NAMALWA (cell line): Measurements from ENCODE around the gene TSPYL6.

Experiments used
- DNase-seq: peaks from one replicate; pipeline ENCODE4 v3.0.0-alpha.2; 2015; ENCODE audit warnings: low spot score

Gene TSPYL6

GRCh38 chr2:54255230-54256090, 569 bp downstream of the TSPYL6 start:
- no peak for DNase-seq

- DNase-seq, result no peak
Observed at GRCh38 chr2:54254180-54254579, 1.8 kb downstream of the TSPYL6 start.

- DNase-seq, result no peak
Observed at GRCh38 chr2:54249629-54250028, 6.4 kb downstream of the TSPYL6 start.

GRCh38 chr2:54247115-54247514, 8.9 kb downstream of the TSPYL6 start:
- no peak for DNase-seq

GRCh38 chr2:54240515-54241469, 15.2 kb downstream of the TSPYL6 start:
- no peak for DNase-seq

- no peak for DNase-seq
Observed at GRCh38 chr2:54239427-54239826, 16.6 kb downstream of the TSPYL6 start.

- DNase-seq, result no peak
Observed at GRCh38 chr2:54237428-54237827, 18.6 kb downstream of the TSPYL6 start.

GRCh38 chr2:54233832-54234649, 22.0 kb downstream of the TSPYL6 start:
- no peak for DNase-seq

GRCh38 chr2:54228945-54229344, 27.1 kb downstream of the TSPYL6 start:
- no peak for DNase-seq

GRCh38 chr2:54227798-54228197, 28.2 kb downstream of the TSPYL6 start:
- no peak for DNase-seq

- DNase-seq, result no peak
Observed at GRCh38 chr2:54226260-54226659, 29.8 kb downstream of the TSPYL6 start.

- DNase-seq, result no peak
Observed at GRCh38 chr2:54224997-54225396, 31.0 kb downstream of the TSPYL6 start.

GRCh38 chr2:54213082-54213481, 42.9 kb downstream of the TSPYL6 start:
- no peak for DNase-seq

- no peak for DNase-seq
Observed at GRCh38 chr2:54212456-54212855, 43.6 kb downstream of the TSPYL6 start.

- DNase-seq, result no peak
Observed at GRCh38 chr2:54209379-54209778, 46.6 kb downstream of the TSPYL6 start.

- no peak for DNase-seq
Observed at GRCh38 chr2:54208364-54209240, 47.4 kb downstream of the TSPYL6 start.

GRCh38 chr2:54207666-54208195, 48.3 kb downstream of the TSPYL6 start:
- DNase-seq, result no peak

GRCh38 chr2:54206596-54206995, 49.4 kb downstream of the TSPYL6 start:
- DNase-seq, result peak; percentile 69

GRCh38 chr2:54204476-54204875, 51.6 kb downstream of the TSPYL6 start:
- no peak for DNase-seq
